PC-3 (cell line): ENCODE data around the gene SOX18. TPM values are rescaled to one million over a fixed set of nuclear protein-coding genes. Genes with fewer than 3 reads are reported as not detected.
A peak's percentile ranks its signal among the peaks of the same experiment; 100 is the strongest.

Experiments used
- ATAC-seq: fragments of 200-7000 bp; cut with Tn5 transposase; 2 replicates; pipeline ENCODE4 v1.9.1; 2020; ENCODE audit warnings: mild to moderate bottlenecking, moderate library complexity
- BruUV-seq: library from RNA; stranded (reverse); fragments of 400-500 nt; replicated peaks from 2 replicates; lab custom pipeline; 2021; lab: Mats Ljungman, UMichigan
- CTCF ChIA-PET: fragments of 300-600 bp; sonication (Branson Sonifier 250); formaldehyde crosslinking; loops from one replicate; lab custom pipeline; 2022; ENCODE audit warnings: antibody characterized with exemption; lab: Charles Lee
- POLR2A ChIA-PET: fragments of 300-600 bp; sonication (Branson Sonifier 250); formaldehyde crosslinking; loops from one replicate; lab custom pipeline; 2022; ENCODE audit warnings: antibody characterized with exemption; ENCODE audit not compliant: unreplicated experiment; lab: Charles Lee
- DNase-seq: peaks from one replicate; pipeline ENCODE4 v3.0.0-alpha.2; 2015
- H2AFZ ChIP-seq: fragments of 300-600 bp; sonication (generic); 2 replicates; pipeline ENCODE4 v1.6.0; 2016; ENCODE audit warnings: antibody characterized with exemption, low read length
- H3F3A ChIP-seq: fragments of 300-600 bp; sonication (generic); one replicate; pipeline ENCODE4 v1.6.0; 2017; ENCODE audit warnings: antibody characterized with exemption, low read length, control low read depth, mild to moderate bottlenecking; ENCODE audit not compliant: unreplicated experiment
- H3K27ac ChIP-seq: fragments of 300-600 bp; sonication (generic); 2 replicates; pipeline ENCODE4 v1.5.1; 2016; ENCODE audit warnings: mild to moderate bottlenecking, low read length
- H3K27me3 ChIP-seq: fragments of 300-600 bp; sonication (generic); 2 replicates; pipeline ENCODE4 v1.6.1; 2016; ENCODE audit warnings: low read length, mixed read lengths
- H3K36me3 ChIP-seq: fragments of 300-600 bp; sonication (generic); 2 replicates; pipeline ENCODE4 v1.6.1; 2016; ENCODE audit warnings: low read depth, mixed run types, low read length, mixed read lengths
- H3K4me1 ChIP-seq: fragments of 300-600 bp; sonication (generic); 2 replicates; pipeline ENCODE4 v1.5.1; 2016; ENCODE audit warnings: low read length; ENCODE audit not compliant: insufficient read depth
- H3K4me2 ChIP-seq: fragments of 300-600 bp; sonication (generic); 2 replicates; pipeline ENCODE4 v1.6.0; 2016; ENCODE audit warnings: low read length
- H3K4me3 ChIP-seq: fragments of 300-600 bp; sonication (generic); 2 replicates; pipeline ENCODE4 v1.5.1; 2016; ENCODE audit warnings: mild to moderate bottlenecking, low read length, mixed read lengths
- H3K79me2 ChIP-seq: fragments of 300-600 bp; sonication (generic); 2 replicates; pipeline ENCODE4 v1.6.1; 2017; ENCODE audit warnings: low read length, mixed read lengths
- H3K9ac ChIP-seq: fragments of 300-600 bp; sonication (generic); 2 replicates; pipeline ENCODE4 v1.6.0; 2016; ENCODE audit warnings: mild to moderate bottlenecking, low read length
- H3K9me2 ChIP-seq: fragments of 300-600 bp; sonication (generic); replicated peaks from 2 replicates; pipeline ENCODE4 v1.6.1; 2016; ENCODE audit warnings: mixed run types, low read length, mixed read lengths
- H3K9me3 ChIP-seq: fragments of 300-600 bp; sonication (generic); 2 replicates; pipeline ENCODE4 v1.6.1; 2016; ENCODE audit warnings: low read length, mixed read lengths
- H4K20me1 ChIP-seq: fragments of 300-600 bp; sonication (generic); 2 replicates; pipeline ENCODE4 v1.6.1; 2016; ENCODE audit warnings: low read length, mixed read lengths
- EZH2 ChIP-seq: fragments of 300-600 bp; sonication (generic); IDR thresholded peaks from one replicate; pipeline ENCODE4 v1.6.1; 2017; ENCODE audit warnings: antibody characterized with exemption, mild to moderate bottlenecking, low read length; ENCODE audit not compliant: unreplicated experiment
- EZH2phosphoT487 ChIP-seq: fragments of 300-600 bp; sonication (generic); IDR thresholded peaks from 2 replicates; pipeline ENCODE4 v1.6.1; 2018; ENCODE audit warnings: mild to moderate bottlenecking, antibody characterized with exemption, low read length, borderline replicate concordance
- intact Hi-C: fragments of 100-400 bp; cut with micrococcal nuclease; formaldehyde crosslinking; loops from 2 replicates; pipeline ENCODE4 v1.9.0; 2023
- total RNA-seq: library from RNA; depleted of rRNA; stranded (reverse); fragments of >200 nt; gene quantifications from 2 replicates; pipeline ENCODE4 v1.2.3, GENCODE V29; 2014
- TF ChIP-seq, protein P1 (sequence below): fragments of 300-600 bp; sonication (generic); conservative IDR thresholded peaks from 2 replicates; pipeline ENCODE4 v1.5.1; 2017; ENCODE audit warnings: antibody characterized with exemption, low read depth, mild to moderate bottlenecking, low read length

Gene SOX18
- total RNA-seq, 1 experiment from 2014 or later, result 1.5 TPM

DNA sequence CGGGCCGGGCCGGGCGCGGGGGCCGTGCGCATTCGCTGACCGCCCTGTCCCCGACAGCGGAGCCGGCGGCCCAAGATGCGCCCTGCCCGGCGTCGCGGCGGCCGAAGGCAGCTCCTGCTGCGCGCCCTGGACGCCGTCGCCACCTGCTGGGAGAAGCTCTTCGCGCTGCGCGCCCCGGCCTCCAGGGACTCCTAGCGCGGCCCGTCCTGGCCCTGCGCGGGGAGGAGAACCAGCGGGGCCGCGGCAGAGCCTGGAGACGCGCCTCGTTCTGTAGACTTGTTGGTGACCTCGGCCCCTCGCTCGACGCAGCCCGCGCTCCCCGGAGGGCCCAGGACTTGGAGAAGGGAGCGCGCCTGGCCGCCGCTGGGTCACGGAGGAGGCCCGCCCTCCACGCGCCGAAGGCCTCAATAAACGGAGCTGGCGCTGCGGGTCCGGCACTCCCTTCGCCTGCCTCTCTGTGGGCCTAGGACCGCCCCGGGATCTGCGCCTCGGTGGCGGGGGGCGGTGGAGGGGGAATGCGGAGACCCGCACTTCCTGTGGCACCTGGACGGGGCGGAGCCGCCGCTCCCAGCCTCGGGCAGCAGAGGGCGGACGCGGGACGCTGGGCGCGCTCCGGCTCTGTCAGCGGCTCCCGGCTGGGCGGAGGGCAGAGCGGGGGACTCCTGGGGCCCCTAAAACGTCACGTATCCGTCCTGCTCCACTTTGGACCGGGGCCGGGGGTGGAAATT lies 10.7 kb downstream of the SOX18 start:
- H3K36me3 ChIP-seq, result no peaks in the 10 kb centered on the region
- no peaks in the 10 kb centered on the region for H3K9me2 ChIP-seq
- ChIA-PET POLR2A (interaction anchor here (0.6 kb wide), 3 partner anchors 24 to 296 kb away, joined by 3 read pairs; partner anchors contain the start of gene TCEA2), CTCF (interaction anchor here (0.6 to 2.1 kb wide), 8 partner anchors 16 to 340 kb away, joined by 3 to 8 read pairs (median 4); partner anchors contain the start of genes PRPF6 and TCEA2)
- peak overlapping the region; percentile 88 for H3K4me2 ChIP-seq
- peaks cover 1% of the 10 kb centered on the region for H3F3A ChIP-seq
- H3K4me1 ChIP-seq, result peaks cover 8% of the 10 kb centered on the region
- no peak overlapping the region for H3K27ac ChIP-seq
- DNase-seq (peak; percentile 78), ATAC-seq (peak; percentile 80)
- H3K79me2 ChIP-seq, result no peaks in the 10 kb centered on the region
- H2AFZ ChIP-seq, result peak overlapping the region; percentile 85
- no peaks in the 10 kb centered on the region for H3K9me3 ChIP-seq
- H3K4me3 ChIP-seq, result peak overlapping the region; percentile 71
- TF ChIP-seq EZH2, result no peak
- TF ChIP-seq, protein P1, sequence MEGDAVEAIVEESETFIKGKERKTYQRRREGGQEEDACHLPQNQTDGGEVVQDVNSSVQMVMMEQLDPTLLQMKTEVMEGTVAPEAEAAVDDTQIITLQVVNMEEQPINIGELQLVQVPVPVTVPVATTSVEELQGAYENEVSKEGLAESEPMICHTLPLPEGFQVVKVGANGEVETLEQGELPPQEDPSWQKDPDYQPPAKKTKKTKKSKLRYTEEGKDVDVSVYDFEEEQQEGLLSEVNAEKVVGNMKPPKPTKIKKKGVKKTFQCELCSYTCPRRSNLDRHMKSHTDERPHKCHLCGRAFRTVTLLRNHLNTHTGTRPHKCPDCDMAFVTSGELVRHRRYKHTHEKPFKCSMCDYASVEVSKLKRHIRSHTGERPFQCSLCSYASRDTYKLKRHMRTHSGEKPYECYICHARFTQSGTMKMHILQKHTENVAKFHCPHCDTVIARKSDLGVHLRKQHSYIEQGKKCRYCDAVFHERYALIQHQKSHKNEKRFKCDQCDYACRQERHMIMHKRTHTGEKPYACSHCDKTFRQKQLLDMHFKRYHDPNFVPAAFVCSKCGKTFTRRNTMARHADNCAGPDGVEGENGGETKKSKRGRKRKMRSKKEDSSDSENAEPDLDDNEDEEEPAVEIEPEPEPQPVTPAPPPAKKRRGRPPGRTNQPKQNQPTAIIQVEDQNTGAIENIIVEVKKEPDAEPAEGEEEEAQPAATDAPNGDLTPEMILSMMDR, result peak; percentile 71
- TF ChIP-seq EZH2phosphoT487, result no peak
- H4K20me1 ChIP-seq, result no peaks in the 10 kb centered on the region
- H3K27me3 ChIP-seq, result no peaks in the 10 kb centered on the region
- intact Hi-C loops, result loop anchor here (1.0 to 2.0 kb wide), 2 partner anchors 24 to 82 kb away; partner anchors contain the start of gene TCEA2
- BruUV-seq, result no TSS peak
- peak overlapping the region; percentile 37; the same call in 1 of the 2 replicates for H3K9ac ChIP-seq

DNA sequence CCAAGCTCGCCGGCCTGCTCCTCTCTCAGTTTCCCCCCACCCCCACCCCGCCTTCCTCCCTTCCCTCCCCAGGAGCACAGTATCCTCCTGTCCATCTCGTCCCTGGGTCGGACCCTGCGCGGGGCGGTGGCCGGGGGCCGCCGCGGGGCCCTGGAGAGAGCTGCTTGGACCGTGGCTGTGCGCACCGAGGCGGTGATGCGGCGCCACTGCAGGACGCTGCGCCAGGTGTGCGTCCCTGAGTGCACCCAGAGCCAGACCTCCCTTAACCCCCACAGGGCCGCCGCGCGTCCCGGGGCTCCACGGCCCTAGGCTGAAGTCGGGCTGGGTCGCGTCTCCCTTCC lies 11.2 kb downstream of the SOX18 start:
- CTCF ChIA-PET, result interaction anchor here (0.6 to 2.1 kb wide), 4 partner anchors 25 to 58 kb away, joined by 3 to 8 read pairs (median 5); partner anchors contain the start of genes PRPF6 and TCEA2
- H3F3A ChIP-seq, result no peaks in the 10 kb centered on the region
- peak overlapping the region; percentile 85 for H2AFZ ChIP-seq
- no peak for DNase-seq
- H3K79me2 ChIP-seq, result no peaks in the 10 kb centered on the region
- no peak overlapping the region for H3K27ac ChIP-seq
- peak overlapping the region; percentile 88 for H3K4me2 ChIP-seq
- TF ChIP-seq EZH2 (no peak), EZH2phosphoT487 (no peak)
- TF ChIP-seq, protein P1, result no peak
- H3K4me1 ChIP-seq, result peaks cover 8% of the 10 kb centered on the region
- H4K20me1 ChIP-seq, result no peaks in the 10 kb centered on the region
- no peaks in the 10 kb centered on the region for H3K9me2 ChIP-seq
- H3K9ac ChIP-seq, result no peak overlapping the region
- no peaks in the 10 kb centered on the region for H3K27me3 ChIP-seq
- no peaks in the 10 kb centered on the region for H3K36me3 ChIP-seq
- peak overlapping the region; percentile 71 for H3K4me3 ChIP-seq
- intact Hi-C loops, result loop anchor here (2.0 kb wide), 1 partner anchor 25 kb away; the partner anchor contains the start of gene TCEA2
- peak; percentile 21 for ATAC-seq
- H3K9me3 ChIP-seq, result no peaks in the 10 kb centered on the region
- no TSS peak for BruUV-seq
- POLR2A ChIA-PET, result interaction anchor here (0.6 kb wide), 1 partner anchor 25 kb away, joined by 3 read pairs; the partner anchor contains the start of gene TCEA2
